Measurements from ENCODE around the gene ARL6. TPM values are rescaled to one million over a fixed set of nuclear protein-coding genes. Genes with fewer than 3 reads are reported as not detected.

Gene ARL6
- total RNA-seq, 4 donors from 2014 or later: 1.8 to 7.4 (median 2.6) TPM

DNA sequence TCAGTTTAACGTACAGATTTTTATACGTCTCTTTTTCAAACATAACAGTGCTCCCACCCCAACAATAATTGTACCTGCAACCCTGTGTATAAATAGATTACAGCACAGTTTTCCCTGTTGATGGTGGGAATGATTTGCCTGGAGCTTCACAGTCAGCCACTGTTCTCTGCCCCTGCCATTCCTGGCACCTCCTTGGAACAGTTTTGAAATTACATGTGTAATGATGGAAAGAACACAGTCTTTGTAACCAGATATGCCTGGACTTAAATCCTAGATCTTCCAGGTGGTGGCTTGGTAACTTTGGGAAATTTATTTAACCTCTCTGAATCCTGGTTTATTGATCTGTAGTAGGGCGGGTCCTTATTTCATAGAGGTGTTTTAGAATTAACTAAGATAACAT lies 84.2 kb downstream of the ARL6 start:
- no peaks in the 10 kb centered on the region for H3K4me1 ChIP-seq
- H3K4me3 ChIP-seq: no peak overlapping the region
- H3K27me3 ChIP-seq: no peaks in the 10 kb centered on the region
- no peak for TF ChIP-seq POLR2A (IDR thresholded peaks at IDR 0.05)
- TF ChIP-seq, protein P1, sequence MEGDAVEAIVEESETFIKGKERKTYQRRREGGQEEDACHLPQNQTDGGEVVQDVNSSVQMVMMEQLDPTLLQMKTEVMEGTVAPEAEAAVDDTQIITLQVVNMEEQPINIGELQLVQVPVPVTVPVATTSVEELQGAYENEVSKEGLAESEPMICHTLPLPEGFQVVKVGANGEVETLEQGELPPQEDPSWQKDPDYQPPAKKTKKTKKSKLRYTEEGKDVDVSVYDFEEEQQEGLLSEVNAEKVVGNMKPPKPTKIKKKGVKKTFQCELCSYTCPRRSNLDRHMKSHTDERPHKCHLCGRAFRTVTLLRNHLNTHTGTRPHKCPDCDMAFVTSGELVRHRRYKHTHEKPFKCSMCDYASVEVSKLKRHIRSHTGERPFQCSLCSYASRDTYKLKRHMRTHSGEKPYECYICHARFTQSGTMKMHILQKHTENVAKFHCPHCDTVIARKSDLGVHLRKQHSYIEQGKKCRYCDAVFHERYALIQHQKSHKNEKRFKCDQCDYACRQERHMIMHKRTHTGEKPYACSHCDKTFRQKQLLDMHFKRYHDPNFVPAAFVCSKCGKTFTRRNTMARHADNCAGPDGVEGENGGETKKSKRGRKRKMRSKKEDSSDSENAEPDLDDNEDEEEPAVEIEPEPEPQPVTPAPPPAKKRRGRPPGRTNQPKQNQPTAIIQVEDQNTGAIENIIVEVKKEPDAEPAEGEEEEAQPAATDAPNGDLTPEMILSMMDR (IDR thresholded peaks at IDR 0.05): no peak
- no peaks in the 10 kb centered on the region for H3K36me3 ChIP-seq
- H3K9me3 ChIP-seq: peaks cover 0 to 1% (median 0%) of the 10 kb centered on the region in 4 donors
- DNase-seq: no peak
- H3K27ac ChIP-seq: no peak overlapping the region

Other genes with a start within 250 kb of the ARL6 start
- 10 to 100 TPM; 11.4 to 47.0 (median 16.9) TPM for gene CRYBG3, start 57.3 kb downstream of the ARL6 start, total RNA-seq
- gene RIOX2, start 207.7 kb downstream of the ARL6 start, total RNA-seq: 10 to 100 TPM in 3 of 4 donors, 1 to 10 TPM in 1; 9.3 to 50.3 (median 12.6) TPM